ENCODE results near the gene STAU1.
"Not testable (repeated sequence)": the region's sequence is repeated elsewhere in the genome, so short reads cannot be mapped to it uniquely, and the experiment has no call there.

Gene STAU1

GRCh38 chr20:49163696-49164095 is 24.4 kb downstream of the STAU1 start:
- DNase-seq, result no peak

GRCh38 chr20:49161428-49162152 is 26.5 kb downstream of the STAU1 start:
- no peak for DNase-seq

GRCh38 chr20:49160057-49160929 is 27.8 kb downstream of the STAU1 start:
- no peak for DNase-seq

- DNase-seq, result no peak
Observed at GRCh38 chr20:49157146-49157545, 31.0 kb downstream of the STAU1 start.

- no peak for DNase-seq
Observed at GRCh38 chr20:49156481-49156880, 31.7 kb downstream of the STAU1 start.

GRCh38 chr20:49151436-49151835 is 36.7 kb downstream of the STAU1 start:
- no peak for DNase-seq

- no peak for DNase-seq
Observed at GRCh38 chr20:49149281-49150045, 38.7 kb downstream of the STAU1 start.

GRCh38 chr20:49148601-49149000 is 39.5 kb downstream of the STAU1 start:
- DNase-seq, result no peak

- no peak for DNase-seq
Observed at GRCh38 chr20:49147296-49147695, 40.8 kb downstream of the STAU1 start.

GRCh38 chr20:49146442-49147225 is 41.5 kb downstream of the STAU1 start:
- no peak for DNase-seq

GRCh38 chr20:49140834-49141233 is 47.3 kb downstream of the STAU1 start:
- DNase-seq, result no peak

- no peak for DNase-seq
Observed at GRCh38 chr20:49140411-49140810, 47.7 kb downstream of the STAU1 start.

- no peak for DNase-seq
Observed at GRCh38 chr20:49138431-49138830, 49.7 kb downstream of the STAU1 start.

GRCh38 chr20:49136817-49137571 is 51.1 kb downstream of the STAU1 start:
- no peak for DNase-seq

GRCh38 chr20:49134797-49135196 is 53.3 kb downstream of the STAU1 start:
- not testable (repeated sequence) for DNase-seq

GRCh38 chr20:49133571-49133970 is 54.6 kb downstream of the STAU1 start:
- no peak for DNase-seq

- peak; percentile 5 for DNase-seq
Observed at GRCh38 chr20:49132995-49133478, 55.1 kb downstream of the STAU1 start.

GRCh38 chr20:49123982-49124381 is 64.2 kb downstream of the STAU1 start:
- DNase-seq, result no peak

GRCh38 chr20:49122920-49123319 is 65.2 kb downstream of the STAU1 start:
- DNase-seq, result no peak

- DNase-seq, result no peak
Observed at GRCh38 chr20:49119988-49120387, 68.1 kb downstream of the STAU1 start.

- DNase-seq, result no peak
Observed at GRCh38 chr20:49118307-49118706, 69.8 kb downstream of the STAU1 start.

- DNase-seq, result no peak
Observed at GRCh38 chr20:49115564-49115963, 72.6 kb downstream of the STAU1 start.

Data from GDM1 (cell line).